ENCODE data around the gene SWT1. TPM values are rescaled to one million over a fixed set of nuclear protein-coding genes. Genes with fewer than 3 reads are reported as not detected.

Gene SWT1
- total and polyA plus RNA-seq, 2 of the 4 experiments (the other 2 are of a cell fraction): 0.82 to 2.7 TPM

- peak; percentile 95 for TF ChIP-seq MAZ (IDR thresholded peaks at IDR 0.05; ENCODE audit: borderline replicate concordance, low read depth, low read length)
- TF ChIP-seq SMC3 (IDR thresholded peaks at IDR 0.05; ENCODE audit: low read depth, low read length): no peak
These were observed 159.4 kb downstream of the SWT1 start (continued) for GRCh38 chr1:185316163-185317033.

All from IMR-90 (cell line).